GM21786 (cell line): Measurements from ENCODE around the gene CCDC97.
A peak's percentile ranks its signal among the peaks of the same experiment; 100 is the strongest.

ENCODE experiments used
- ATAC-seq: cut with Tn5 transposase; IDR thresholded peaks from one replicate; pipeline ENCODE4 v1.9.1; 2021; ENCODE audit not compliant: unreplicated experiment

Gene CCDC97

DNA sequence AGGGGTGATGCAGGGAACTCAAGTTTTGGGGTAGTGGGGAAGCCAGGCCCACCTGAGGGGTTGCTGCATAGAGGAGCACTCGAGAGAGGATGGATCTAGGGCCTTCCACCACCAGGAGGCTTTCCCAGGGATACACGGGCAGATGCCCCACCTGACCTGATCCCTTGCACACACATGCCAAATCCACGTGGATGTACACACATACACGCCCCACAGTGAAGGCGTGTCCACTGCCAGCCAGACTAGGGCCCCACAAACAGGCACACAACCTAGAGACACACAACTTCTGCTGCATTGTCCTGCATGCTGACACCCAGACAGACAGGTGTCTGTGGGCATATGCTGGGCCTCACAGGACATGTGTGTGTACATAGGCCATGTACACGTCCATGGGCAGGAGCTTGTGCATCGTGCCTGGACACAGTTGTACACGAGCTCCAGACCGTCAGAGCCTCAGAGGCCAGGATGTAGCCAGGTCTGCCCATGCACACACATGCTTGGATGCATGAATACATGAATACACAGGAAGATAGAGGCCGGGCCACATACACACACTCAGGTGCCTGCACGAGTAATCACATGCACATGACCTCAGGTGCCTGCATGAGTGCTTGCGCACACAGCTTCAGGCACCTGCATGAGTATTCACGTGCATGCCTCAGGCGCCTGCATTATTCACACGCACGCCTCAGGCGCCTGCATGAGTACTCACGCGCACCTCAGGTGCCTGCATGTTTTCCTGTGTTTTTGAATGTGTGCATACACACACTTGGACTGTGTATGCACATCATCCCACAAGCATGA lies 8.9 kb downstream of the CCDC97 start:
- ATAC-seq = no peak

GRCh38 chr19:41319500-41320184 lies 9.7 kb downstream of the CCDC97 start:
- ATAC-seq = no peak

DNA sequence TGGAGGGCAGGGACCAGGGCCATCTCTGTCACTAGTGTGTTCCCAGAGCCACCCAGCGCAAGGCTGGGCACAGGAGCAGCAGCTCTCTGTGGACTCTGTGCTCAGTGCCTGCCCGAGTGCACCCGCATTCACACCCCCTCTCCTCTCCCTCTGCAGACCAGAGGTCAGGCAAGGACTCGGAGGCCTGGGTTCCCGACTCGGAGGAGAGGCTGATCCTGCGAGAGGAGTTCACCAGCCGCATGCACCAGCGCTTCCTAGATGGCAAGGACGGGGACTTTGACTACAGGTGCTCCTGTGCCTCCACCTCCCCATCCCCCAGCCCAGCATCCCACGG lies 10.2 kb downstream of the CCDC97 start:
- ATAC-seq = no peak

DNA sequence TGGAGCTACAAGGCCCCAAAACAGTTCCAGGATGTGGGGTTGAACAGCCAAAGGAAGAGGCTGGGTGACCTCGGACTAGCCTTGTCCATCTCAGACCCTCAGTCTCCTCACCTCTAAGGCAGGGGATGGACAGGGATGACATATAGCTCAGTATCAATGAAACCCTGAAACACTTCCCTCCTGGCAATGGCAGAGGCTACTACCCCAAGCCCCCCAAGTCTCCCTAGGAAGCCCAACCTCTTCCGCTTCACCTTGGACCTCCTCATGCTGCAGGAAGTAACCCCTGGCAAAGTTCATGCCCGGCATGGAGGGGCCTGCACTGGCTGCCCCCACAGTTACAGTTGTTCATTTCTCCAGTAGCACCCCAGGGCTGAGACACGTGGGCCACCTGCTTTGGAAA lies 10.6 kb downstream of the CCDC97 start:
- no peak for ATAC-seq

GRCh38 chr19:41321204-41321599 lies 11.2 kb downstream of the CCDC97 start:
- no peak for ATAC-seq

DNA sequence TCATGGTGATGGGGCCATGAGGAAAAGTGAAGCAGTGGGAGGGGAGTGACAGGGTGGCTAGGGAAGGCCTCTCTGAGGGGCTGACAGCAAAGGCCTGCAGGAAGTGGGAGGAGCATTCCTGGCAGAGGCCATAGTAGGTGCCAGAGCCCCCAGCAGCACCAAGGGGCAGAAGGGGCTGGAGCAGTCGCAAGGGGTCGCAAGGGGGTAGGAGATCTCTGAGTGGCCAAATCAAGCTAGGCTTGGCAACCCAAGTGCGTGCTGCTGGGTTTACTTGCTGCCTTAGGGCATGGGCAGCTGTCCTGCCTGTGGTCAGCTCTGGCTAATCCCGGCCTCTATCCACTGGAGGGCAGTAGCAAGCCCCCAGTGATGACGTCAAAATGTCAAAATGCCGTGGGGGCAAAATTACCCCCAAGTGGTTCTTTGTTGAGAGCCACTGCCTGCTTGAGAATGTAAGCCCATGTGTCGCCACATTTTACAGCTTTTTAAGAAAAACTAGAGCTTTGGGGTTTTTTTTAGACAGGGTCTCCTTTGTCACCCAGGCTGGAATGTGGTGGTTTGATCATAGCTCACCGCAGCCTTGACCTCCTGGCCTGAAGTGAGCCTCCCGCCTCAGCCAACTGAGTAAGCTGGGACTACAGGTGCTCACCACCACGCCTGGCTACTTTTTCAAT lies 11.8 kb downstream of the CCDC97 start:
- ATAC-seq = no peak

- ATAC-seq = no peak
Measured at GRCh38 chr19:41322451-41322850, 12.5 kb downstream of the CCDC97 start.

DNA sequence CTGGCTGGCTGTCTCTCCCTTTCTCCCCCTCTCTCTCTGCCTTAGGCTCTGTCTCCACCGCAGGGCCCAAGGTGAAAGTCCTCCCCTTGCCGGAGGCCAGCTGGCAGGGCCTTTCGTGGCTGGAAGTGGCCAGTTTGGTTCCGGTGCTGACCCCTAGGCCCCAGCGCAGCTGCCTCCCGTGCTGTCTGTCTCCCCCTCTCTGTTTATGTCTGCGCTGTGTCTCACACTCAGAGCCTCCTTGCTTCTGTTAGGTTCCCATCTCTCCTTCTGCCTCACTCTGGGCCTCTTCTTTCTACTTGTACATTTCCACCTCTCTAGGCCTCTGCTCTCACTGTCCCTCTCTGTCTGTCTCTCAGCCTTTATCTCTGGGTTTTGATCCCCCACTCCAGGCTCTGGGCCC lies 13.1 kb downstream of the CCDC97 start:
- no peak for ATAC-seq

DNA sequence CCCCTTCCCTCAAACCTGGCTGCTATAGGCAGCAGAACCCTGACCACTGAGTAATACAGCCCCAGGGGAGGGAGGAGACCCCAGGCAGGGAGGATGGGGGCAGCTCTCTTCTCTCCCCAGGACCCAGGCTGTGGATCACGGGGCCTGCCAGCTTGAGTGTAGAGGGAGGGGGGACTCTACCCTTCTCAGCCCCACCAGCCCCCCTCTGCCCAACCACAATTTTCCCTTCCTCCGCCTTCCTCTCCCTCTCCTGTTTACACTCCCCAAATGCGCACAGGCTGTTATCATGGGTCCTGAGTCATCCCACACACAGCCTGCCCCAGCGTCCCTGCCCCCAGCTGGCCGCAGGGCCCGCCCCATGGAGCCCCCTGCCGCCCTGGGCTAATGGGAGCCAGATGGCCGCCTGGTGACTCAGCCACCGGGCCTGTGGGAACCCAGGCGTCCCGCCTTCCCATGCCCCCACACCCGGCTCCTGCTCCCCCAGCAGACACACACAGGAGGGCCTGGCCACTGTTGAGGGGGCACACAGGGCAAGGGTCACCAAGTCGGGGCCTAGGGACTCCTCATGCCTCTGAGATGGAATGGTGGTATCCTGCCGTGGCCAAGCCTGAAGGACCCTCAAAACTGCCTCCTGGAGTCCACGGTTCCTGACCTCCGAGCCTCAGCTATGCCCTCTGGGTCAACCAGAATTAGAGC lies 13.6 kb downstream of the CCDC97 start:
- no peak for ATAC-seq

DNA sequence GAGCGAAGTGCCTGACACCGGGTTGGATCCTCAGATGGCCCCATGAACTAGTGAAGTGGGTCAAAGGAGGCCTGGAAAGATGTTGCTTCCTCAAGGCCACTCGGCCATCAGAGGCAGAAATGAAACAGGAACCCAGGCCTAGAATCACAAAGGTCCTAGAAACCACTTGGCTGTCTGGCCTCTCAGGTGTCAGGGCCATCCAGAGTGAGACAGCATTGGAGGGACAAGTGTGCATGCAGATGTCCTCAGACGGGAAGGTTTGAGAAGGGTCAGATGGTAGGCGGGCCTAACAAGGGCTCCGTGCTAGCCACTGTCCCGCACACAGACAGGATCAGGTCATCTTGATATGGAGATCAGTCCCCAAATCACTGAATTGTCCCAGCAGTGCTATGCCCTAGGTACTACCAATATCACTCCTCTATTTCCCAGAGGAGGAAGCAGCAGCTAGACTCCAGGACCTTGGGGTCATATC lies 14.3 kb downstream of the CCDC97 start:
- no peak for ATAC-seq

DNA sequence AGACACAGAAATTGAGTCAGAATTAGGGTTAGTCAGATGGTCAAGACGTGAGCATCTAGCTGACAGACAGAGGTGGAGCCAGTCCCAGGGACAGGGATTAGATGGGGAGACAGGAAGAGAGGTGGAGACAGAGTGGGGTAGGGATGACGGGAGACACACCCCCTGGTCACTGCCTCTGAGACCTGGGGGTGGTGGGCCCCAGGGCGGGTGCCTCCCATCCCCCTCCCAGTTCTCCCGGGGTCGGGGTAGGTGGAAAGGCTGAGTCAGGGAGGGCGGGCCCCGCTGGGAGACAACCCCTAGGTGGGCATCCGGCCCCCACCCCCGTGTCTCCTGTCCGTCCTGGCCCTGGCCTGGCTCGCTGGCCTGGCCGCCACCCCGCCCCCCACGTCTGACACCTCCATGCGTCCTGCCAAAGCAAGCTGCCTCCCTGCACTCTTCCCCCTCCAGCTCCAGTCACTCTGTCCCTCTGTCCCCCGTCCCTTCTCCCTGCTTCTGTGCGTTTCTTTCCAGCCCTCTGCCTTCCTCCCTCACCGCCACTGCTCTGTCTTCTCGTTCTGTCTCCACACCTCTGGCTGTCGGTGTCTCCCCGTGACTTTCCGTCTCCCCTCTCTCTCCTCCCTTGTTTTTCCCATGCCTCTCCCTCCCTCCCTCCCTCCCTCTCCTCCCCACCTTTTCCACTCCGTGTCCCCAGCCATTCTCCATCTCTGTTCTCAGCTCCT lies 15.1 kb downstream of the CCDC97 start:
- ATAC-seq = no peak

- ATAC-seq = no peak
Measured at GRCh38 chr19:41325640-41325946, 15.6 kb downstream of the CCDC97 start.

DNA sequence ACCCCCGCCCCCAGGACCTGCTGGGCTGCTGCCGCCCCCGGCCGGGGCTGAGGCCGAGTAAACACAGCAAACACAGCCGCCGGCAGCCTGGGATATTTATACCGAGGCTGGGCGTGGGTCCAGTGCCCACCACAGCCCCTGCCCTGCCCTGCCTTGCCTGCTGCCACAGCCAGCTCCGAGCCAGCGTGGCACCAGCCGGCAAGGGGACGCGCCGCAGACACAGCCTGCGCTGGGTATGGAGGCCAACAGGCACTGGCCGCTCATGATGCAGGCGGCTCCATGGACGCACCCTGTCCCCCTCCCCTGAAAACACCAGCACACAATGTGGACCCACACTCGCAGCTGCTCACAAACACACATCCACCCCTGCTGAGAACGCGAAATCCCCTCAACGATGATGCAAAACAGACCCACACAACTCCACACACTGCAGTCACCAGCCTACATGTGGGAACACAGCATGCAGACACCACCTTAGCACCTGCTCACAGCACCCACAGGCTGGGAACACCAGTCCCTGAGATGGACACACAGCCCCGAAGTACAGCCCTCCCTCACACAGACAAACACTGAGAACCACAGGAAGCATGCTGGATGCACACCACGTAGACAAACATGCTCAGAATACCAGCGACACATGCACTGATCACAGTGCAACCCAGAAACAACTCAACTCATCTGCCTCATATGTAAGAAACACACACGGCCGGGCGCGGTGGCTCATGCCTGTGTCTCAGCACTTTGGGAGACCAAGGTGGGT lies 16.2 kb downstream of the CCDC97 start:
- ATAC-seq = no peak

- no peak for ATAC-seq
Measured at GRCh38 chr19:41327076-41327575, 17.2 kb downstream of the CCDC97 start.

- ATAC-seq = peak; percentile 47
Measured at GRCh38 chr19:41327576-41328156, 17.7 kb downstream of the CCDC97 start.

DNA sequence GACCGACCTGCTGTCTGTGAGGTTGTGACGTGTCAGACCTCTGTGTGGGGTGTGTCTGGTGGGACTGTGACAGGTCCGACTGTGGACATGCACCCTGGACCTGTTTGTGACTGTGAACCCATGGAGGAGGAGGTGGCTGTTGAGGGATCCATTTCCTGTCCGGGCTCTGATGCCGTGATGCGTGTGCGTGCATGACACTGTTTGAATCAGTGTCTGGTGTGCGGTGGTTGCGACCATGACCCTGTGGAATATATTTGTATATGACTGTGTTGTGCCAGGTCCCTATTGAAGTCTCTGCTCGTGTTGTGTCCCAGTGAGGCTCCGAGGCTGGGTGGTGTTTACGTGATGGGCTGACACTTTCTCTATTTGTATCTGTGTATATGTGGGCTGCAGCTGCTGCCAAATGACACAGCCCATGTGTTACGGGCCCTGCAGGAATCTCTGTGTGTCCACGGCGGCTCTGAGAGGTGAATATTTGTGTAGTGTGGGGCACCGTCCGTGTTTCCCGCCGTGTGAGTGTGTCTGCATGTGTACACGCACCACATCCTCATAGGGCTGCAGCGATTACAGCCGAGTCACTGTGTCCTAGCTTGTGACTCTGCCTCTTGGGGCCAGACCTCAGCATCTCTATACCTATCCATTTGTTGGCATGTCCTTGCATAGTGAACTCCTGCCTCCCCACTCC lies 18.3 kb downstream of the CCDC97 start:
- peak; percentile 4 for ATAC-seq

DNA sequence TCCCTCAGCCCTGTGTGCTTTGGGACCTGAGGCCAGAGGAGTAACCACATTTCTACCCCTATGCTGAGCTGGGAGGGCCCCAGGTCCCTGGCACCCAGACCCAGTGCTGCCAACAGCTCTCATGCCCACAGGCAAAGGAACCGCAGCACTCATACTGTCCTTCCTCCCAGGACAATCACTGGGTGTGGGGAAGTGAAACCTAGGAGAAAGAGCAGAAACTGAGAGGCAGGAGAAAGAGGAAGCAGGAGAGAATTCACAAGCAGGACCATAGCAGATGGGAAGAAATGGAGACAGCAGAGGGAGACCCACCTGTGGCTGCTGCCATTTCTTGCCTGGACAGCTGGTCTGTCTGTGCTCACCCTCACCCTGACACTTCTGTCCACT lies 18.9 kb downstream of the CCDC97 start:
- no peak for ATAC-seq

GRCh38 chr19:41330481-41330880 lies 20.5 kb downstream of the CCDC97 start:
- no peak for ATAC-seq
